HepG2 (cell line): ENCODE data around the gene CCDC88C. TPM values are rescaled to one million over a fixed set of nuclear protein-coding genes. Genes with fewer than 3 reads are reported as not detected.

Experiments
- ATAC-seq: fragments of 200-7000 bp; cut with Tn5 transposase; 3 replicates; pipeline ENCODE4 v1.9.1; 2020; ENCODE audit warnings: mild to moderate bottlenecking, moderate library complexity
- BruUV-seq: library from RNA; stranded (reverse); fragments of 400-500 nt; replicated peaks from 2 replicates; lab custom pipeline; 2021; lab: Mats Ljungman, UMichigan
- CTCF ChIA-PET: fragments of 300-600 bp; formaldehyde crosslinking; extraction: SDS; loops from one replicate; lab custom pipeline; 2021; ENCODE audit warnings: low total read pairs, inconsistent platforms, low intra/inter-chr PET ratio; lab: Yijun Ruan, JAX
- POLR2A ChIA-PET: fragments of 350-600 bp; sonication (Branson Sonifier 250); formaldehyde crosslinking; loops from one replicate; lab custom pipeline; 2020; ENCODE audit warnings: antibody characterized with exemption, inconsistent platforms; lab: Yijun Ruan, JAX
- DNase-seq: peaks from one replicate; pipeline ENCODE4 v3.0.0-alpha.2; 2015; ENCODE audit warnings: low spot score
- FAIRE-seq: peaks from 3 replicates; lab custom pipeline; 2011; peaks lifted over from hg19 to GRCh38; lab: Jason Lieb, UNC
- H2AFZ ChIP-seq: one replicate; pipeline ENCODE4 v1.6.1; 2011; ENCODE audit warnings: low read length, inconsistent platforms
- H3K27ac ChIP-seq: fragments of 300-600 bp; 3 replicates; pipeline ENCODE4 v1.8.0; 2011; ENCODE audit warnings: mixed run types, mild to moderate bottlenecking, mixed read lengths, low read length, inconsistent platforms; ENCODE audit not compliant: insufficient read depth; ENCODE audit errors: extremely low read length
- H3K27me3 ChIP-seq, 2 experiments: fragments of 200-600 bp in 1 of 2; 2 replicates in 1 of 2; 3 replicates in 1 of 2; pipeline versions ENCODE4 v1.6.0 to v1.8.0; 2011; ENCODE audit warnings: low read length in 2 of 2, mild to moderate bottlenecking in 2 of 2, moderate library complexity in 2 of 2, inconsistent platforms in 1 of 2; ENCODE audit not compliant: insufficient read depth in 2 of 2, control insufficient read depth in 1 of 2
- H3K36me3 ChIP-seq, 2 experiments: fragments of 200-600 bp in 1 of 2; replicated peaks in 1 of 2; 2 replicates in 1 of 2; 3 replicates in 1 of 2; pipeline versions ENCODE4 v1.5.1 to v1.8.0; 2011; ENCODE audit warnings: low read length in 2 of 2, inconsistent platforms in 1 of 2; ENCODE audit not compliant: insufficient read depth in 2 of 2, control insufficient read depth in 1 of 2
- H3K4me1 ChIP-seq: 2 replicates; pipeline ENCODE4 v1.5.1; 2012; ENCODE audit warnings: low read length, inconsistent platforms; ENCODE audit not compliant: insufficient read depth
- H3K4me2 ChIP-seq: 2 replicates; pipeline ENCODE4 v1.6.0; 2011; ENCODE audit warnings: low read depth, low read length, inconsistent platforms
- H3K4me3 ChIP-seq, 3 experiments: fragments of 200-600 bp in 1 of 3; sonication (generic), shearing (Covaris generic) in 1 of 3; replicated peaks in 1 of 3; 2 replicates each; pipeline ENCODE4 v1.5.1; 2011 to 2016; ENCODE audit warnings: low read length in 3 of 3, inconsistent platforms in 2 of 3, low read depth in 2 of 3, mild to moderate bottlenecking in 2 of 3, control low read depth in 1 of 3, mixed read lengths in 1 of 3; ENCODE audit not compliant: insufficient read depth in 1 of 3
- H3K79me2 ChIP-seq: one replicate; pipeline ENCODE4 v1.6.1; 2011; ENCODE audit warnings: low read length, inconsistent platforms; ENCODE audit not compliant: insufficient read depth
- H3K9ac ChIP-seq: 2 replicates; pipeline ENCODE4 v1.6.0; 2011; ENCODE audit warnings: mild to moderate bottlenecking, low read depth, low read length, inconsistent platforms; ENCODE audit not compliant: insufficient read depth
- H3K9me3 ChIP-seq: 2 replicates; pipeline ENCODE4 v1.5.1; 2012; ENCODE audit warnings: mild to moderate bottlenecking, low read length
- H4K20me1 ChIP-seq: 2 replicates; pipeline ENCODE4 v1.6.0; 2011; ENCODE audit warnings: inconsistent platforms, mild to moderate bottlenecking, low read length, moderate library complexity; ENCODE audit not compliant: insufficient read depth
- CCDC6 ChIP-seq: sonication (generic); formaldehyde crosslinking; IDR thresholded peaks from 2 replicates; pipeline ENCODE4 v1.8.1; 2022; ENCODE audit warnings: mild to moderate bottlenecking, missing genetic modification reagents, moderate library complexity
- CEBPG ChIP-seq: IDR thresholded peaks from 2 replicates; pipeline ENCODE4 v1.6.1; 2016
- KAT2B ChIP-seq: fragments of 150-350 bp; IDR thresholded peaks from 2 replicates; pipeline ENCODE4 v1.6.1; 2014; ENCODE audit warnings: low read depth, low read length, borderline replicate concordance
- MZF1 ChIP-seq: sonication (generic); formaldehyde crosslinking; IDR thresholded peaks from 2 replicates; pipeline ENCODE4 v1.8.1; 2023; ENCODE audit warnings: mild to moderate bottlenecking, missing genetic modification reagents, borderline replicate concordance
- NFKBIZ ChIP-seq: IDR thresholded peaks from 2 replicates; pipeline ENCODE4 v1.6.1; 2018; ENCODE audit warnings: missing genetic modification reagents, missing compliant biosample characterization
- PHF20 ChIP-seq: sonication (generic); formaldehyde crosslinking; IDR thresholded peaks from 2 replicates; pipeline ENCODE4 v1.5.0; 2020; ENCODE audit warnings: mild to moderate bottlenecking, missing genetic modification reagents
- PITX1 ChIP-seq: sonication (generic); formaldehyde crosslinking; IDR thresholded peaks from 2 replicates; pipeline ENCODE4 v1.5.1; 2020; ENCODE audit warnings: mild to moderate bottlenecking, missing genetic modification reagents
- SATB2 ChIP-seq: sonication (generic); formaldehyde crosslinking; IDR thresholded peaks from 2 replicates; pipeline ENCODE4 v1.5.0; 2020; ENCODE audit warnings: missing genetic modification reagents
- SKI ChIP-seq: fragments of 450-650 bp; IDR thresholded peaks from one replicate; pipeline ENCODE4 v1.6.1; 2018; ENCODE audit warnings: mild to moderate bottlenecking; ENCODE audit not compliant: partially characterized antibody
- TBL1XR1 ChIP-seq: fragments of 150-350 bp; IDR thresholded peaks from 2 replicates; pipeline ENCODE4 v1.6.1; 2014; ENCODE audit warnings: borderline replicate concordance, low read length; ENCODE audit not compliant: partially characterized antibody
- TBP ChIP-seq: sonication (generic); formaldehyde crosslinking; IDR thresholded peaks from 2 replicates; pipeline ENCODE4 v1.5.0; 2020; ENCODE audit warnings: missing genetic modification reagents
- TOPORS ChIP-seq: sonication (generic); formaldehyde crosslinking; IDR thresholded peaks from 2 replicates; pipeline ENCODE4 v1.8.0; 2023; ENCODE audit warnings: mild to moderate bottlenecking, missing genetic modification reagents
- ZFP90 ChIP-seq: sonication (generic); formaldehyde crosslinking; IDR thresholded peaks from 2 replicates; pipeline ENCODE4 v1.8.0; 2022; ENCODE audit warnings: missing genetic modification reagents, mild to moderate bottlenecking, inconsistent platforms, borderline replicate concordance
- ZMYM4 ChIP-seq: sonication (generic); formaldehyde crosslinking; IDR thresholded peaks from 2 replicates; pipeline ENCODE4 v1.8.1; 2023; ENCODE audit warnings: mild to moderate bottlenecking, missing genetic modification reagents
- ZNF180 ChIP-seq: sonication (generic); formaldehyde crosslinking; IDR thresholded peaks from 2 replicates; pipeline ENCODE4 v1.4.0; 2020; ENCODE audit warnings: low read depth, missing genetic modification reagents, borderline replicate concordance
- ZNF329 ChIP-seq: sonication (generic); formaldehyde crosslinking; IDR thresholded peaks from 2 replicates; pipeline ENCODE4 v1.9.0; 2021; ENCODE audit warnings: low read depth, mild to moderate bottlenecking, missing genetic modification reagents
- ZNF383 ChIP-seq: sonication (generic); formaldehyde crosslinking; IDR thresholded peaks from 2 replicates; pipeline ENCODE4 v1.4.0; 2020; ENCODE audit warnings: missing genetic modification reagents, mild to moderate bottlenecking, borderline replicate concordance
- WGBS: methylation state at CpG from one replicate; pipeline ENCODE4 v1.1.6; 2017; ENCODE audit warnings: low lambda C conversion rate; 5-methylcytosine and 5-hydroxymethylcytosine counted together
- in situ Hi-C: cut with HindIII; loops from 2 replicates; pipeline ENCODE4 v1.10.0; 2017; ENCODE audit warnings: low pct_unique_long_range_greater_than_20kb; ENCODE audit not compliant: extremely low pct_ligation_motif_present
- intact Hi-C: fragments of 100-400 bp; cut with micrococcal nuclease; formaldehyde crosslinking; loops from one replicate; pipeline ENCODE4 v1.10.0; 2022; ENCODE audit not compliant: unreplicated experiment
- polyA plus RNA-seq, 8 experiments: library from polyadenylated mRNA; depleted of rRNA in 3 of 8; stranded (reverse) in 7 of 8; unstranded in 1 of 8; fragments of >200 nt; fragmentation: Illumina TruSeq in 4 of 8; extraction: Trizol in 4 of 8; gene quantifications; 2 replicates each; pipeline versions ENCODE4 v1.2.1 to v1.2.3, GENCODE V29; 2011 to 2016; ENCODE audit warnings: low read depth in 4 of 8, missing spikeins in 1 of 8, mixed read lengths in 1 of 8; ENCODE audit not compliant: insufficient read depth in 1 of 8
- total RNA-seq, 5 experiments: library from RNA; depleted of rRNA; stranded (reverse); fragments of >200 nt; fragmentation: Illumina TruSeq; extraction: Trizol; gene quantifications; 2 replicates each; pipeline ENCODE4 v1.2.3, GENCODE V29; 2016; ENCODE audit warnings: low read depth in 1 of 5
- TF ChIP-seq, protein P1 (sequence below): sonication (generic); formaldehyde crosslinking; IDR thresholded peaks from 2 replicates; pipeline ENCODE4 v1.5.0; 2020; ENCODE audit warnings: missing genetic modification reagents, mild to moderate bottlenecking, borderline replicate concordance
- TF ChIP-seq, protein P2 (sequence below): sonication (generic); formaldehyde crosslinking; IDR thresholded peaks from 2 replicates; pipeline ENCODE4 v1.4.0; 2020; ENCODE audit warnings: missing genetic modification reagents, borderline replicate concordance
- TF ChIP-seq, protein P3 (sequence below): sonication (generic); formaldehyde crosslinking; IDR thresholded peaks from 2 replicates; pipeline ENCODE4 v1.4.0; 2020; ENCODE audit warnings: missing genetic modification reagents
- TF ChIP-seq, protein P4 (sequence below): sonication (generic); formaldehyde crosslinking; IDR thresholded peaks from 2 replicates; pipeline ENCODE4 v1.4.0; 2020; ENCODE audit warnings: missing genetic modification reagents, borderline replicate concordance

Gene CCDC88C
- total and polyA plus RNA-seq, 2 of the 13 experiments (the other 11 are each of a cell fraction or from before 2014, with no cell fraction given) = 3.6 to 11.7 TPM

DNA sequence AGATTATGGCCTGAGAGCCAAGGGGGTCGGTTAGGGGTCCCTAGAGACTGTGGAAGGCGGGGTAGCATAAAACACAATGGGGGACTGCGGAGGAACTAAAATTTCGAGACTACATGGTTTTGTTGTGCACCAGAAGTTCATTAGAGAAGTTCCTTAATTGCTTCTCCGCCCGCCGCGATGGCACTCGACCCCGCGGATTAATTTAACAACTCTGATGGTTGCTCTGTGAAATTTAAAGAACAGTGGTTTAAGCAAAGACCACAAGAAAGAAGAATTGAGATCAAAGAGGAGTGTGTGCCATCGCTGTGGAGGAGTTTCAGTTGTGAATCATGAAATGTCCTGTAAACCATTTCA is 1.4 kb upstream of the CCDC88C start:
- DNase-seq (no peak), ATAC-seq (no peak), FAIRE-seq (no peak)
- ChIA-PET CTCF (interaction anchor here (3.1 kb wide), 1 partner anchor 95 kb away, joined by 39 read pairs; no protein-coding TSS in a partner anchor), POLR2A (interaction anchor here (1.0 to 1.5 kb wide), 3 partner anchors 13 to 95 kb away, joined by 3 to 4 read pairs (median 3); no protein-coding TSS in a partner anchor)
- no TSS peak for BruUV-seq
- Histone ChIP-seq H3K4me1 (peaks cover 58% of the 10 kb centered on the region), H4K20me1 (no peaks in the 10 kb centered on the region), H3K27me3 (0 out of 5 replicates have a peak, but pooled peaks cover 0 to 2% of the 10 kb centered on the region in 2 experiments), H3K36me3 (no peaks in the 10 kb centered on the region), H2AFZ (no peak overlapping the region), H3K4me2 (peak overlapping the region; percentile 80; the same call in 1 of the 2 replicates), H3K9me3 (no peaks in the 10 kb centered on the region), H3K27ac (no peak overlapping the region), H3K9ac (no peak overlapping the region), H3K79me2 (peaks cover 5% of the 10 kb centered on the region), H3K4me3 (no peak overlapping the region; a peak in 2 of 6 replicates)
- in situ Hi-C loops (no loop called here), intact Hi-C loops (no loop called here)
- 62% methylated on average over 12 of the region's 12 CpGs for WGBS
- no peak for TF ChIP-seq SKI
- 0 out of 2 replicates have a peak, but pooled peaks have one; percentile 24 for TF ChIP-seq TOPORS (CRISPR knock-in tag)
- no peak for TF ChIP-seq MZF1 (CRISPR knock-in tag)
- TF ChIP-seq, protein P1, sequence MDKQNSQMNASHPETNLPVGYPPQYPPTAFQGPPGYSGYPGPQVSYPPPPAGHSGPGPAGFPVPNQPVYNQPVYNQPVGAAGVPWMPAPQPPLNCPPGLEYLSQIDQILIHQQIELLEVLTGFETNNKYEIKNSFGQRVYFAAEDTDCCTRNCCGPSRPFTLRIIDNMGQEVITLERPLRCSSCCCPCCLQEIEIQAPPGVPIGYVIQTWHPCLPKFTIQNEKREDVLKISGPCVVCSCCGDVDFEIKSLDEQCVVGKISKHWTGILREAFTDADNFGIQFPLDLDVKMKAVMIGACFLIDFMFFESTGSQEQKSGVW (CRISPR knock-in tag) = no peak
- TF ChIP-seq TBP (CRISPR knock-in tag) = no peak
- no peak for TF ChIP-seq ZNF180 (CRISPR knock-in tag)
- TF ChIP-seq, protein P2, sequence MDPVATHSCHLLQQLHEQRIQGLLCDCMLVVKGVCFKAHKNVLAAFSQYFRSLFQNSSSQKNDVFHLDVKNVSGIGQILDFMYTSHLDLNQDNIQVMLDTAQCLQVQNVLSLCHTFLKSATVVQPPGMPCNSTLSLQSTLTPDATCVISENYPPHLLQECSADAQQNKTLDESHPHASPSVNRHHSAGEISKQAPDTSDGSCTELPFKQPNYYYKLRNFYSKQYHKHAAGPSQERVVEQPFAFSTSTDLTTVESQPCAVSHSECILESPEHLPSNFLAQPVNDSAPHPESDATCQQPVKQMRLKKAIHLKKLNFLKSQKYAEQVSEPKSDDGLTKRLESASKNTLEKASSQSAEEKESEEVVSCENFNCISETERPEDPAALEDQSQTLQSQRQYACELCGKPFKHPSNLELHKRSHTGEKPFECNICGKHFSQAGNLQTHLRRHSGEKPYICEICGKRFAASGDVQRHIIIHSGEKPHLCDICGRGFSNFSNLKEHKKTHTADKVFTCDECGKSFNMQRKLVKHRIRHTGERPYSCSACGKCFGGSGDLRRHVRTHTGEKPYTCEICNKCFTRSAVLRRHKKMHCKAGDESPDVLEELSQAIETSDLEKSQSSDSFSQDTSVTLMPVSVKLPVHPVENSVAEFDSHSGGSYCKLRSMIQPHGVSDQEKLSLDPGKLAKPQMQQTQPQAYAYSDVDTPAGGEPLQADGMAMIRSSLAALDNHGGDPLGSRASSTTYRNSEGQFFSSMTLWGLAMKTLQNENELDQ (CRISPR knock-in tag) = no peak
- no peak for TF ChIP-seq ZFP90 (CRISPR knock-in tag)
- TF ChIP-seq TBL1XR1 = no peak
- TF ChIP-seq ZNF383 (CRISPR knock-in tag) = no peak
- TF ChIP-seq NFKBIZ (CRISPR knock-in tag) = no peak
- TF ChIP-seq CCDC6 (CRISPR knock-in tag) = 0 out of 2 replicates have a peak, but pooled peaks have one; percentile 6
- TF ChIP-seq PITX1 (CRISPR knock-in tag) = no peak
- TF ChIP-seq SATB2 (CRISPR knock-in tag) = no peak
- TF ChIP-seq, protein P3, sequence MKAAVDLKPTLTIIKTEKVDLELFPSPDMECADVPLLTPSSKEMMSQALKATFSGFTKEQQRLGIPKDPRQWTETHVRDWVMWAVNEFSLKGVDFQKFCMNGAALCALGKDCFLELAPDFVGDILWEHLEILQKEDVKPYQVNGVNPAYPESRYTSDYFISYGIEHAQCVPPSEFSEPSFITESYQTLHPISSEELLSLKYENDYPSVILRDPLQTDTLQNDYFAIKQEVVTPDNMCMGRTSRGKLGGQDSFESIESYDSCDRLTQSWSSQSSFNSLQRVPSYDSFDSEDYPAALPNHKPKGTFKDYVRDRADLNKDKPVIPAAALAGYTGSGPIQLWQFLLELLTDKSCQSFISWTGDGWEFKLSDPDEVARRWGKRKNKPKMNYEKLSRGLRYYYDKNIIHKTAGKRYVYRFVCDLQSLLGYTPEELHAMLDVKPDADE (CRISPR knock-in tag) = no peak
- TF ChIP-seq ZNF329 (CRISPR knock-in tag) = no peak
- TF ChIP-seq CEBPG (CRISPR knock-in tag) = no peak
- TF ChIP-seq ZMYM4 = no peak
- TF ChIP-seq PHF20 (CRISPR knock-in tag) = no peak
- no peak for TF ChIP-seq KAT2B
- TF ChIP-seq, protein P4, sequence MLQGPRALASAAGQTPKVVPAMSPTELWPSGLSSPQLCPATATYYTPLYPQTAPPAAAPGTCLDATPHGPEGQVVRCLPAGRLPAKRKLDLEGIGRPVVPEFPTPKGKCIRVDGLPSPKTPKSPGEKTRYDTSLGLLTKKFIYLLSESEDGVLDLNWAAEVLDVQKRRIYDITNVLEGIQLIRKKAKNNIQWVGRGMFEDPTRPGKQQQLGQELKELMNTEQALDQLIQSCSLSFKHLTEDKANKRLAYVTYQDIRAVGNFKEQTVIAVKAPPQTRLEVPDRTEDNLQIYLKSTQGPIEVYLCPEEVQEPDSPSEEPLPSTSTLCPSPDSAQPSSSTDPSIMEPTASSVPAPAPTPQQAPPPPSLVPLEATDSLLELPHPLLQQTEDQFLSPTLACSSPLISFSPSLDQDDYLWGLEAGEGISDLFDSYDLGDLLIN (CRISPR knock-in tag) = 0 out of 2 replicates have a peak, but pooled peaks have one; percentile 6
